GM18502 (cell line): Measurements from ENCODE around the gene RAPGEF5.
A peak's percentile ranks its signal among the peaks of the same experiment; 100 is the strongest.

Experiments used
- ATAC-seq: cut with Tn5 transposase; IDR thresholded peaks from one replicate; pipeline ENCODE4 v1.9.1; 2021; ENCODE audit warnings: mild to moderate bottlenecking; ENCODE audit not compliant: unreplicated experiment, poor library complexity

The RAPGEF5 gene

GRCh38 chr7:22385326-22385725 lies 28.4 kb upstream of the RAPGEF5 start:
- ATAC-seq, result peak; percentile 42

GRCh38 chr7:22380333-22380732 lies 23.4 kb upstream of the RAPGEF5 start:
- no peak for ATAC-seq

DNA sequence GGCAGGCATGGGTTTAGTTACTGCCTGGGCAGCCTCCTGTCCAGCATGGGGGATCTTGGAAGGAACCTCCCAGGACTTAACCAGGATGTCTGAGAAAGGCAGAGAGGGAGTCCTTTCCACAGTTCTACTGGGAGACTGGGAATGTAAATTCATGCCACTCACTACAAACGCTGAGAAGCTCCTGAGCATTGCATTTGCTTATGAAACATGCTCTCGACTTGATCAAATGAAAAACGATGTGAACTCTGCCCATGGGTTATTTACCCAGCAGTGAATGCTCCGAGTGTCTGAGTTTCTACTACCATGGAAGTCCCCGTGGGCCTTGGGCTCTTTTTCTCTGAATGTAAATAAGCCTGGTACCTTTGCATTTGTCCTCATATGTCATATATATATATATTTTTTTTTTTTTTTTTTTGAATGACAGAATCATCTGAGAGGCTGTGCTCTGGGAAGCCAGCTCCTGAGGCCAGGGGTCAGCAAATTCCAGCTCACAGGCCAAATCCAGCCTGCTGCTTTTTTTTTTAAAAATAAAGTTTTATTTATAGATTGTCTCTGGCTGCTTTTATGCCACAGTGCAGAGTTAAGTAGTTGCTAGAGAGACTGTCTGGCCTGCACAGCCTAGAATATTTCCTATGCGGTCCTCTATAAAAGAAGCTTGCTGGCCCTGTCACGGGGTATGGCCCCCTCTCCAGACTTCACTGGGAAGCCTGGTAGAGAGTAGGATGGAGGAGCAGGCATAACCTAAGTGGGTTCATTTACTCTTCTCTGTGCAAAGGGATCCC lies 21.4 kb upstream of the RAPGEF5 start:
- no peak for ATAC-seq

- ATAC-seq, result no peak
These were observed 20.7 kb upstream of the RAPGEF5 start for GRCh38 chr7:22377703-22378102.

GRCh38 chr7:22375359-22376048 lies 18.6 kb upstream of the RAPGEF5 start:
- ATAC-seq, result no peak

- ATAC-seq, result no peak
These were observed 17.0 kb upstream of the RAPGEF5 start for GRCh38 chr7:22373911-22374310.

DNA sequence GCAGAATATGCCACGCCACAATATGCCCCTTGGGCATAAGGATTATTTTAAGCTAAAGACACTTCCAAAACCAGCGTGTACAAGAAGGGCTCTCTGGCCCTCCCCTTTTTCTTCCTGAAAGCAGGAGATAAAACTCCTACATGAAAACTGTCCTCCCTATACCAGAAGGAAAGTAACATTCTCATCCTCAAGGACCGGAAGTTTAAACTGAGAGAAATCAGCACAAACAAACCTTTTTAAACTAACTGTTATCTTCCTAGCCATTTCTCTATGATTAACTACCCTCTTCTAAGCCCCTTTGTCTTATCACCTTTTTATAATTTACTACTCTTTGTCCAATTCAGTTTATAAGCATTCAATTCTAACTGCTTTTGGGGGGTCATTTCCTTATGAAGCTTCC lies 16.4 kb upstream of the RAPGEF5 start:
- ATAC-seq, result no peak

DNA sequence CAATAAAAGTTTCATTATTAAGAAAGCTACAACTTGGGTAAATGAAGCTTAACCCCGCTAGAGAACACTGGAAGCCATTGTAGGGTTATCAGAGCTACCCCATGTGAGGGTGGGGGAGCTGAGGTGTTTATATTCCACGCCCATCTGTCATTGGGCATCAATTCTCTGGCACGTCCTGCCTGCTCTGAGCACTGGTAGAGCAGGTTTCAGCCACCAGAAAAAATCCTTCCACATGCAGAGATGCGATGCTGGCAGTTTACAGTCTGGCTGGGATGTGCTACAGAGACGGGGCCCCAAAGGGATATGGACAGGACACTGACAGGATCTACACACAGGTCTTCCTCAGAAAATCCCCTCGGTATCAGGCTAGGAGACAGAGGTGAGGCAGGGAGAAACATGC lies 15.9 kb upstream of the RAPGEF5 start:
- no peak for ATAC-seq

DNA sequence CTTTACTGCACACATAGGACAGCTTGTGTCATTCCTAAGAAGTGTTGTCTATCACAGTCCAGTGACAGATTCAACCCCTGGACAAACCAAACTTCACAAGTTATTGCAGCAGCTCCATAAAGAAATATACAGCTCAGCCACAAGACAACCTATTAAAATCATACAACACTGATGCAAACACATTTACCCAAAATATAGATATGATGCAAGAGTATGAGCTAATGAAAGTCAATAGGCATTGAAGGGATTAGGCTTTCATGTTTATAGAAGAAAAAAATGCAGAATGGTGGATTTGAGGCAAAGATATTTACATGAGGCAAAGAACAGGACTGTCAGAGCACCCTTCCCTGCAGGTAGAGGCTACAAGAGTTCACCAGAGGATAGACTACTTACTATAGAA lies 14.9 kb upstream of the RAPGEF5 start:
- no peak for ATAC-seq

DNA sequence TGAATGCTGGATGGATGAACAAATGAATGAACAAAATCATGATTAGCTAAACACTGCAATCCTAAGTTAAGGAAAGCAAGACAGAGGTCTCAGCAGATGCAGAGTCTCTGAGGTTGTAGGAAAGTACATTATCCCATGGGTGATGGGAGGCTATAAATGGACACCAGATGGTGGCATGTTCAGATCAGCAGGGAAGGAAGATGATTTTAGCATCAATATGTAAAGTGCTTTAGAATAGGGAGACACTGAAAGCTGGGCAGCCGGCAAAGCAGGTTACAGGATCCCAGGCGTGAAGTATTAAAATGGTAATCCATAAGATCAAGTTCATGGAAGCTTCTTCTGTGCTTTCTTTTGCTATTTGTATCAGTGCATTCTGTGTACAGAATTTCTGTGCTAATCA lies 7.9 kb upstream of the RAPGEF5 start:
- no peak for ATAC-seq

DNA sequence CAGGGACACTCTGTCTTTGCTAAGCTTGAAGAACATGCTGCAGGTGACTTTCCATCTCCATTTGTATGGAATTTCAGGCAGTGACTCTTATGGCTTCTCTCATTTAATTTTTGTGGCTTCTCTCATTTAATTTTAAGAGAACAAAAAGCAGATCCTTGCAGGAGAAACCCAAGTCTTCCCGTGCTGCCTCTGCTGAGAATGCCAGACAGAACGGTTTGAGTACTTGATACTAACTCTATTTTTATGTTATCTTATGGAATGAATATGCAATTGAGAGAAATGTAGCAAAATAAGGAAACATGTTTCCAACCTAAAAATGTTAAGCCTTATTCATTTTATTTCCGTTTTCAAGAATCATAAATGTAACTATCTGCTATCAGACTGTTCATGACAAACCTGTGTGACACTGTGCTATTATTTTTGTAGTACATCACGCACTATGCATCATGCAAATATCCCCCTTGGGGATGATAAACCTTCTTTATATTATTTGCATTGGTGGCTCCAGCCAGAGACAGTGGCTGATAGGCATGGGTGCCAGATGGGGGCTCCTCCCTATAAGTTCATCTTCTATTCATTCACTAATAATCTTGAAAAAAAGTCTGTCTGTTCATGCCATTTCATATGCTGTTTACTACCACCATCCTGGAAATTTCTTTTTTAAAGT lies 6.9 kb upstream of the RAPGEF5 start:
- ATAC-seq, result no peak

DNA sequence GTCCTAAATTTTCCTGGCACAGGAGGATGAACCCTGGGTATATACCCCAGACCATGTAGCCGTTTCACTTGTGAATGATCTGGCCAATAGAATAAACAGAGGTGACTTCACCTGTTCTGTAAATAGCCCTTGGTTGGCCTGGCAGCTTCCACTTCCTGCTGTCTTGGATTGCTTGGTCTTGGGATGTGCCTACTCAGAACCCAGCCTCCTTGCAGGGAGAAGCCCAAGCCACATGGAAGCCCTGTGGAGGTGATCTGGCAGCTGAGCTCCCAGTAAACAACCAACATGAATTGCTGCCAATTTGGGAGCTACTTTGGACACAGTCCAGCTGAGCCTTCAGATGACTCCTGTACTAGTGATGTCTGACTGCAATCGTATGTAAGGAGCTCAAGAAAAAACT lies 4.8 kb upstream of the RAPGEF5 start:
- no peak for ATAC-seq

DNA sequence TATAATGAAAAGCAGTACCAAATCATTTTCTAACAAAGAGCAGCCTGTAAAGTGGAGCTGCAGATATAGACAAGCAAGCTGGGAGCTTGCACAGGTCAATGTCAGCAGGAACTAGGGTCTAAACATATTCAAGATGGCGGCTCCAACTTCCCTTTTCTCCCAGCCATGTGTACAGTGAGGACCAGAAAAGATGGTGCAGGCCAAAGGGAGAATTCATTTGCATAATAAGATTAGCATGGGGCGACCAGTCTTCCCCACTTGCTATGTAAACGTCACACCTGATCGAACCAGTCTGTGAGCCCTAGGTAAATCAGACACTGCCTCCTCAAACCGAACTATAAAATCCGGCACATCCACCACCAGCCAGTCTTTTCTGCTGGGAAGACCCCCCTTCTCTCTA lies 4.4 kb upstream of the RAPGEF5 start:
- no peak for ATAC-seq

DNA sequence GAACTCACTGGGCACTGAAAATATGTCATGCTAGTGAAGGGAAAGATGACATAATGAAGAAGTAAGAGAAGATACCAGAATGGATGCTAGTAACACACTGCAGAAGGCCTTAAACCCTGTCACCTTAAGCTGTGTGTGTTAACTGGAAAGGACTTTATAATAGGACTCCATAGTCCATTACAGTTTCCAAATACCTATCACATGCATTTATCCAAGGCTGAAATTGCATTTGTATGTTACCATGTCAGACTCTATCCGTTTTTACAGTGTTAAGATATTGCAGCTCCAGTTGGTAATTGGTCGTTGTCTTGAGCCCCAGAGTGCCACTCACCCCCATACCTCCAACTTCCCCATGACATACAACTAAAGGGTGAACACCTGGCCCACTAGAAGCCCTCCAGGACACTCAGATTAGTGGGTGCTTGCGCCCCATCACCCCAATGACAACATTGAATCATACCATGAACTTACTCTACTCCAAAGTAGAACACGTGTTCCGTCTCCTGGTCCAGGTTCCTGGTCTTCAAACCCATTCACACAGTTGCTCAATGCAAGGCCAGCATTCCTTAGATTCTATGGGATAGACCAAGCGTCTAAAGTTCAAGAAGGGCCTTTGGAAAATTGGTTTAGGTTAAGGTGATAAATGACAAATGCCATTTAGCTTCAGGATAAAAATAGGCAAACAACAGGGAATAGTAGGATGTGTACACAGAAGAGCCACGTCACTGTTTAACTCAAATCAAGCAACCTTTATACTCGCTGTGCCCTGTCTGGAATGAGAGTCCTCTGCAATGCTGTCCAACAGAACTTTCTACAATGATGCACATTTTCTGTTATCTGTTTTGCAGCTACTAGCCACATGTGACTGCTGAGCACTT lies 2.1 kb upstream of the RAPGEF5 start:
- ATAC-seq, result no peak

GRCh38 chr7:22357311-22358175 lies 589 bp upstream of the RAPGEF5 start:
- ATAC-seq, result no peak

GRCh38 chr7:22356010-22356691 lies 803 bp downstream of the RAPGEF5 start:
- ATAC-seq, result peak; percentile 27

GRCh38 chr7:22355620-22356009 lies 1.3 kb downstream of the RAPGEF5 start:
- ATAC-seq, result no peak

- no peak for ATAC-seq
These were observed 2.5 kb downstream of the RAPGEF5 start for GRCh38 chr7:22354462-22354861.

DNA sequence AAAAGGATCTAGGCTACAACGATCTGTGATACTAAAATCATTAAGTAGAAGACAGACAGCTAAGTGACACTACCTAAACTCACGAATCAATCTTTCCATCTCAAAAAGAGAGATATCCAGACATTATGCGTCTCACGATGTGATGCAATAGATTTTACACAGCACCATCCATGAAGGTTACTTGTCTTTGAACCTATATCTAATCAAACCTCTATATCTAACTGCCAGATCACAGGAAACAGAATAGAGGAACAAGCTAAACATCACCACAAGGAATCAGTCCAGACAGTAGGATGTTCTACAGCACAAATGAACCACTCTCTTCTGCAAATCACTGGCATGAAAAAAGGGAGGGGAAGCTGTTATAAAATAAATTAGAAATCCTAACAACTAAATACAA lies 4.1 kb downstream of the RAPGEF5 start:
- no peak for ATAC-seq
